Activated gamma-delta T cell treated with anti-CD3 and anti-CD28 coated beads, Interleukin-2, amount 50 U/mL, for 16 hours (primary cell): ENCODE measurements around the gene CWC27.
"Not testable (repeated sequence)": the region's sequence is repeated elsewhere in the genome, so short reads cannot be mapped to it uniquely, and the experiment has no call there.

Source experiments
- DNase-seq: peaks from one replicate; pipeline ENCODE4 v3.0.0-alpha.2; 2020; ENCODE audit warnings: low read depth

The CWC27 gene

DNA sequence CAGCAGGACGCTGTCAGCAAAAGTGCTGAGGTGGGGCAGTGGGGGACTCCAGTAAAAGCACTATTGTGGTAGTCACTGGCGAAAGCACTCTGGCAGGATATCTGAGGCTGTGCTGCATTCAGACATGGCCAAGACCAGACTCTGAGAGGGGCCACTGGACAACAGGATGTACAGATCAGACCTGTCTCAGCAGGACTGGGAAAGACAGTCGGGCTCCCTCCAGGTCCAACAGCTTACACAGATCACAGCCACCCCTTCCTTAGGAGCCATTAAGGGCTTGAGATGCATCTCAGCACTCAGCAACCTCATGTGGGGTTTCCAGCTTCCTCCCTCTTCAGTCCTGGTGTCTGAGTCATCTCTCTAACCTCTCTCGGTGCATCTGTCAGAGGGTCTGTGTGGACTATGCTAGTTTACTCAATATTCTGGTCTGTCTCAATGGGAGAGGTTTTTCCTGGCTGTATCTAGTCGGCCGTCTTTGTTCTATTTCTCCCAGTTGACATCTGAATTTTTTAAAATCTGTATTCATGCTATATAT lies 154.5 kb downstream of the CWC27 start:
- DNase-seq = no peak

DNA sequence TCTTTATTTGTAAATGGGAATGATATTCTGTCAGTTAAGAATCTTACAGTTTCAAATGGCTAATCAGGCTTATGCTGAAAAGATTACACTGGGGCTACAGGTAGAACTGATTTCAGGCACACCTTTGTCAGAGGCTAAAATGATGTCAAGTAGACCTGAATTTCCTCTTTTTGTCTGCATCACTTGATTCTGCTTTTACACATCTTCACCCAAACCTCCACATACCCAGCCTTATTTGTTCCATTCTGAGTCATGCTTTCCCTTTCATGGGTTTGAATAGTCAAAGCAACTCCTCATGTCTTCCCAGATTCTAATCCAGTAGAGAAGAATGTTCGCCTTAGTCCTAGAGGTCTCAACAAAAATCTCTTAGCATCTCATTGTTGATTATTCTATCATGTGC lies 156.4 kb downstream of the CWC27 start:
- DNase-seq = no peak

DNA sequence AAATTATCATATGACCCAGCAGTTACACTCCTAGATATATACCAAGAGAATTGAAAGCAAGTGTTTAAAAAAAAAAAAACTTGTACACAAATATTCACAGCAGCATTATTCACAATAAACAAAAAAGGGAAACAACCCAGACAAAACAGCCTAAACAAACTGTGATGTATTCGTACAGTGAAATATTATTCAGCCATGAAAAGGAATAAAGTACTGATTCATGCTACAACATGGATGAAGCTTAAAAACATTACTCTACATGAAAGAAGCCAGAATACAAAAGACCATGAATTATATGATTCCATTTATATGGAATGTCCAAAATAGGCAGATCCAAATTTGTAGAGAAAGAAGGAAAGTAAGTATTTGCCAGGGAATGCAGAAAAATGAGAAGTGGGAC lies 161.1 kb downstream of the CWC27 start:
- no peak for DNase-seq

DNA sequence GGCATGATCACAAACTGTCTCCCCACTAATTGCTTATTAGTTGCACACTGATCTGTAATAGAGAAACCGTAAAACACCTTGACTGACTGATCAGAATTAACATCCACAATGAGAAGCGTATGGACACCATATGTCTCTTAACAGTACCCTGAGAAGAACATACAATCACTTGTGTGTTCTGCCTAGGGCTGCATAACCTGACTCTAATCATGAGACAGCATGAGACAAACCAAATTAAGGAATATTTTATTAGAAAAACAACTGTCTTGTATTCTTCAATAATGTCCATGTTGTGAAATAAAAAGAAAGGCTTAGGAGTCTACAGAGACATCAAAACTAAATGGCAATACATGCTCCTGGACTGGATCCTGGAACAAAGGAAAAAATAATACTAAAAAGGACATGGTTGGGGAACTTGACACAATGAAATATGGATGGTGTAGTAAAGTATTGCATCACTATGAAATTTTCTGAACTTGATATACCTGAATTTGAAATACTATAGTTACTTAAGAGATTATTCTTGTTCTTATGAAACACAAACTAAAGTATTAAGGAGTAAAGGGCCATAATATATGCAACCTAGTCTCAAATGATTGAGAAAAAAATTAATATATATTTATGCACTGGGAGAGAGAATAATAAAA lies 162.1 kb downstream of the CWC27 start:
- no peak for DNase-seq

DNA sequence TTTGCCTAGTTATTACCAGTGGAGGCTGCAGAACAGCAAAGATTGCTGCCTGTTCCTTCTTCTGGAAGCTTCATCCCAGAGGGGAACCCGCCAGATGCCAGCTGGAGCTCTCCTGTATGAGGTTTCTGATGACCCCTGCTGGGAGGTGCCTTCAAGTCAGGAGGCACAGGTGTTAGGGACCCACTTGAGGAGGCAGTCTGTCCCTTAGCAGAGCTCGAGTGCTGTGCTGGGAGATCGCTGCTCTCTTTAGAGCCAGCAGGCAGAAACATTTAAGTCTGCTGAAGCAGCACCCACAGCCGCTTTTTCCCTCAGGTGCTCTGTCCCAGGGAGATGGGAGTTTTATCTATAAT lies 170.7 kb downstream of the CWC27 start:
- DNase-seq = not testable (repeated sequence)

DNA sequence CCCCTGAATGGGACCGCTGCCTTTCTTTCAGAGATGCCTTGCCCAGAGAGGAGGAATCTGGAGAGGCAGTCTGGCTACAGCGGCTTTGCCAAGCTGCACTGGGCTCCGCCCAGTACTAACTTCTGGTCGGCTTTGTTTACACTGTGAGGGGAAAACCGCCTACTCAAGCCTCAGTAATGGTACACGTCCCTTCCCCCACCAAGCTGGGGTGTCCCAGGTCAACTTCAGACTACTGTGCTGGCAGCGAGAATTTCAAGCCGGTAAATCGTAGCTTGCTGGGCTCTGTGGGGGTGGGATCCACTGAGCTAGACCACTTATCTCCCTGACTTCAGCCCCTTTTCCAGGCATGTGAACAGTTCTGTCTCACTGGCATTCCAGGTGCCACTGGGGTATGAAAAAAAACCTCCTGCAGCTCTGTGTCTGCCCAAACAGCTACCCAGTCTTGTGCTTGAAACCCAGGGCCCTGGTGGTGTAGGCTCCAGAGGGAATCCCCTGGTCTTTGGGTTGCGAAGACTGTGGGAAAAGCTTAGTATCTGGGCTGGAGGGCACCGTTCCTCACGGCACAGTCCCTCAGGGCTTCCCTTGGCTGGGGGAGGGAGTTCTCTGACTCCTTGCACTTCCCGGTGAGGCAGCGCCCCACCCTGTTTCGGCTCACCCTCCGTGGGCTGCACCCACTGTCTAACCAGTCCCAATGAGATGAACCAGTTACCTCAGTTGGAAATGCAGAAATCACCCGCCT lies 171.2 kb downstream of the CWC27 start:
- no peak for DNase-seq

DNA sequence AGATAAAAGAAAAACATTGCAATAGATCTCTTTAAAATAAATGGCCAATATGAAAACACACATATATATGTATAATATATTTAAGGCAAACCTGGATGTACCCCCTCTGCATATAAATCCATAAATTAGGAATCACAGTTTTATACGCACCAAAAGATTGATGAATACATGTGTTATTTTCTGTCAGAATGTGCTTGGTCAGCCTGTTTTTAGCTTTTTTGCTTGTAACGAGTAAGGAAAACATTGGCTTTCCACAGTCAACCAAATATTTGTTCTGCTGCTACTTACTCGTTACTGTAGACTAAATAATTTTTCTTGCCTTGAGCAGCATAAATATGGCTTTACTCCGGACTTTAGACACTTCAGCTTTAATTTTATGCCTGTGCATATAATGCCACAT lies 173.7 kb downstream of the CWC27 start:
- DNase-seq = no peak

DNA sequence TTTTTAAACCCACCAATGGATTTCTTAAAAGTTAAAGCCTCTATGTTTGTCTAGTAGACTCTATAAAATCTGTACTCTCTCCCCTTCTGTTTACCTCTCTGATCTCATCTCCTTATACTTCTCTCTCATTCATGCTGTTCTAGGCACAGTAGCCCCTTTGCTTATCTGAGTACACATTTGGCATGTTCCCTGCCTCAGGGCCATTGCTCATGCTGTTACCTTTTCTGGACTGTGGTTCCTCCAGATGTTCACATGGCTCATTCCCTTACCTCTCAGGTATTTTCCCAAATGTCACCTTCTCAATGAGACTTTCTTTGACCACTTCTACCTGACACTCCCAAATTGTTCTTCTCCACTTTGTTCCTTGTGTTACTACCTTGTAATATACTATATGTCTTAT lies 176.1 kb downstream of the CWC27 start:
- no peak for DNase-seq

DNA sequence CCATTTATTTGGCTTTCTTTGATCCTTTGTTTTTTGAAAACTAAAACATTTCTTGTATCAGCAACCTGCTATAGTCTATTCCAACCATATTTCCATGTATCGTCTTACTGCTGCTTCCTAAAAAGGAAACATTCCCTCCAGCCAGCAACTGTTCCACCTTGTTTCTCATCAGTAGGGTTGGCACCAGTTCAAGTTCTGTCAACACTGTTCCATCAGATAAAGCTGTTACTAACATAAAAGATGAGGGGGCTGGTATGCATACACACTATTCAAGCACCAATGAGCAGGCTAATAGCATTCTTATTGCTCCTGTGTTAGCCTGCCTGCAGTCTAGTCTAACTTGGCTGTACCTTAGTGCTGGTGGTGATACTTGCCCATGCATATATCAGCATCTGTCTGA lies 178.3 kb downstream of the CWC27 start:
- DNase-seq = no peak

DNA sequence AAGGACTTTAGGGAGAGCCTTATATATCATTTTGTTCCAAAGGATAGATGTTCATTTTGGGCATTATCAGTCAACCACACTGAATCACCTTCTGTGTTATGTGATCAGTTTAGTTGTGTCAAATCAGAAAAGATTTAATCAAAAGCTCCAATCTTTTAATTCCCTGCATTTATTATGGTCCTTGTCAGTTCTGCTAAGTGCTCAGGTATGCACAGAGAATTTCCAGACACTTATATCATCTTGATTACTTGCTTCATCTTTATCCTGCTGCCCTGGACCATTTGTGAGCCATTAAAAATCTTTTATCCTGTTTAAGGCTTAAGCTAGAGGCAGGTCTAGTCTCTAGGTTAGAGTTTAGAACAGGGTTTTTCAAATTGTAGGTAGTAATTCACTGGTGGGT lies 179.1 kb downstream of the CWC27 start:
- DNase-seq = no peak

DNA sequence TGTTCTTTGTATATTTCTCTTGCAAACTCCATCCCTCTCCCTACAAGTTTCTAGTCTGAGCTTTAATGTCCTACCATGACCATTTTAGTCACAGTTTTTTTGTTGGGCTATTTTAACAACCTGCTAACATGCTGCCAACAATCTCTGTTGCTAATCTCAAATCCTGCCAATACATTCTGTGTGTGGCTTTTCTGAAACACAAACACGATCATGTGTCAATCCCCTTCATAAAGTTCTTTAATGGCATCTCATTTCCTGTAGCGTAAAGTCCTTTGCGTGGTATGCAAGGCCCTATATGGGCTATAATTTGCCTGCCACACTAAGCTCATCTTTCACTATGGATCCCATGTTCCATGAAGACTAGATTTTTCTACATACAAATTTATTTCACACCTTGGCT lies 180.6 kb downstream of the CWC27 start:
- no peak for DNase-seq

DNA sequence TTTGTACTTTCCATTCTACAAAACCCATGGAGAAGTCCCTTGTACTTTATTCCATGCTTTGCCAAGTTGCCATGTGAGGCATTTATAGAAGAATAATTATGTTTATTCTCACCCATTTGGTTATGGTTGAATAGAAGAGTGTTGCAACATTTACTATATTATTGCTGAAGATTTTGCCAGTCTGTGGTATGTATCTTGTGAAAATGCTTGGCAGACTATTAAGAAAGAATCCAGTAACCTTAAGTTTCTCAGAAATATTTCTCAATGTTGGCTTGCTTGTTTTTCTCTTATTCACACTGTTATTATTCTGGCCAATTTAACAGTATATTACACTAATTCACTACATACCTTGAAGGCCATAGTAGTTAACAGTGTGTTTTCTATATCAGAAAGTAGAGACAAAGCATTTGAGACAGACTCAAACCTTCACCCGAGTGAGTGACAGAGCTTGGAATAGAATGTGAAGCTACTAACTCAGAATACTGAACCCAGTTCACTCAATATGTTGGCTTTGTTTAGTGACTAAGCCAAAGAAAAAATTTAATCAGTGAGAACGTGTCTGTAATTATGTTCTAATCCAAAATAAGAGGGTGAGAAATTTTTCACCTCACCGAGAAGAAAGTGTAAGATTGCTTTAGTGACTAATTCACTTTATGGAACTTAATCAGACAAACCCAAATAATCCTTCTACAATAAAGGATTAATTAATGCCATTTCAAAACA lies 184.4 kb downstream of the CWC27 start:
- no peak for DNase-seq

DNA sequence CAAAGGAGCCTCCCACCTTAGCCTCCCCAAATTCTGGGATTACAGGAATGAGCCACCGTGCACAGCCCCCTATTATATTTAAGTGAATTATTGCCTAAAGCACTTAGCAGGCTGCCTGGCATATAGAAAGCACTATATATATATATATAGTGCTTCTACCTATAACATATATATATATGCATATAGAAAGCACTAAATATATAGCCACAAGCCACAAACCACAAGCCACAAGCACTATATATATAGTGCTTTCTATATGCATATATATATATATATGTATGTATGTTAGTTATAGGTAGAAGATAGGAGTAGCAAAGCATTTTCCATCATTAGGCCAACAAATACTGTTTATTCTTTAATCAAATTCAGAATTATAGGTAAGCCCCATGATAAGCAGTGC lies 185.8 kb downstream of the CWC27 start:
- DNase-seq = no peak

DNA sequence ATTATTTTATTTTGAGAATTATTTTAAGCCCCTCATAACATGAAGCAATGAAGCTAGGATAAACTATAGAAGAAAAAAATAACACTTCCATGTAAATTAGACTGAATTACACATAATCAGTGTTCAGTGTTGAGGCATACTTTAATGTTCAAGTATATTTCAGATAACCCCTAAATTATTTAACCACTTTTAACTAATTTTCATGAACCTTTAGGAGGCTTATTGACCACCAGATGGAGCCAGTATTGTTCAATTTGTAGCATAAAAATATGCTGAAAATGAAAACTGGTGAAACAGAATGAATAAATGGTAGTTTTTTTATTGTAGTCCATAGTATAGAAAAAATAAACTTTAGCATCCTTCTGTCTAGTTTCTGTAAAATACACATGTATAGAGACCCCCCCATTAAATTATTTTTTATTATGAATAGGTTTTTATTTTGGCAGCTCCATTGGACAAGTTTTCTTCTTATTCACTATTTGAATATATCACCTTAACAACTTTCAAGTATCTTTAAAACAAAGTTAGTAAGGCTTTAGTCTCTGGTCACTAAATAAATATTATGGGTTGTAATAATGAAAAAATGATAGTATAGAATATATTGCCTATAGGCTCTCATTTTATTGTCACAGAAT lies 190.1 kb downstream of the CWC27 start:
- no peak for DNase-seq

DNA sequence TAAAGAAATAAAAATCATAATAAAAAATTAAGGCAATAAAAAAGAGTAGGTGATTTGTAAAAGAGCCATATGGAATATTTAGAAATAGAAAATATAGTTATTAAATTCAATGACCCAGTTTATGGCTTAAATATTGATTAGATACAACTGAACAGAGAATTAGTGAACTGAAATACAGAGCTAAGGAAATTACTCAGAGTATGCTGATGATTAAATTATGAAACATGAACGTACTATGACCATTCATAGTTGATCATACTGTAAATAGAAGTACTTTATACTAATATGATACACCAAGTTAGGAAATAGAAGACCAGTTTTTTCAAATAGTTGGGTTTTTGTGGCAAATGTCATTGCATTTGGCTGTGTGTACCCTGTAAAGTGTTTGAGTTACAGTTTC lies 194.5 kb downstream of the CWC27 start:
- no peak for DNase-seq

DNA sequence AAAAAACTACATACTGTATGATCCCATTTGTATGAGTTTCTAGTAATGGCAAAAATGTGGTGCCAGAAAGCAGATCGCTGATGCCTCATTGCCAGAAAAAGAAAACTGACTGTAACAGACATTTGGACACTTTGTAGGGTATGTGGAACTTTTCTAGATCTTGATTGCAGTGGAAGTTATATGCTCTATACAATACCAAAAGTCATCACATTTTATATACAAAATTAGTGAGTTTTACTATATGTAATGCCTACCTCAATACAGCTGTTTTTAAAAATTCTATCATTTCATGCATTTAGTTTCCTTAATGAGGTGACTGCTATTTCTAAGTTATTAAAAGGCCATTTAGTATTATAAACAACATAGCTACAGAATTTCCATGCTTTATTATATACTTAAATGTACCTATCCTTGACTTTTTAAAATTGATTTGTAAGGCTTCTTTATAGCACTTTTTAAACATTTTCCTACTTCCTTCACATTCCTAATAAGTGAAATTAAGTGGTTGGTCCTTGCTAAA lies 199.9 kb downstream of the CWC27 start:
- DNase-seq = no peak

DNA sequence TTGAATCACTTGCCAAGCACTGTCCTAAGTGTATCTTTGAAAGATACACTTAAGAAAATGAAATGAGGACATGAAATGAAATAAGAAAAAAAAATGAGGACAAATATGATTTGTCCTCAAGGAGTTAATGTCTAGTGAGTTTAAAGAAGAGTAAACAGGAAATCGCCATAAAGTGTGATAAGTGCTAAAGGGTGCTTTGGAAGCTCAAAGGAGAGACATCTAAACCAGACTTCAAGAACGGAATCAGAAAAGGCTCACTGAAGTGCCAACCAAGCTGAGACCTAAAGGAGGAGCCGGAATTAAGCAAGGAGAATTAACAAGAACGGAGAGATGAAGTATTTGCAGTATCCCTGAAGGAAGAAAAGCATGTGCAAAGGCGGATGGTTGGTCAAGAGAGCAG lies 200.8 kb downstream of the CWC27 start:
- no peak for DNase-seq

DNA sequence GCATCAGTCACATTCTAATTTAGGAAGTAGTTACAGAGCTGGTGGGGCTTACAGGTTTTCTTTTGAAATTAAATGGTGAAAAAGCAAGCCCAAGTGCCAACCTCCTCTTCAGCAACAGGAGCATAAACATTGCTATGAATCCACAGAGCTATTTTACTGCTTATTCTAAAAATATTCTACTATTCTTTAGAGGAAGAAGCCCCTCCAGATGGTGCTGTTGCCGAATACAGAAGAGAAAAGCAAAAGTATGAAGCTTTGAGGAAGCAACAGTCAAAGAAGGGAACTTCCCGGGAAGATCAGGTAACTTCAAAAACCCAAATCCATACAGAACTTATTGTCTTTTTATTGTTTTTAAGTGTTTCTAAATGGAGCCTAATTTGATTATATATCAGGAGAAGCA lies 202.8 kb downstream of the CWC27 start:
- no peak for DNase-seq

DNA sequence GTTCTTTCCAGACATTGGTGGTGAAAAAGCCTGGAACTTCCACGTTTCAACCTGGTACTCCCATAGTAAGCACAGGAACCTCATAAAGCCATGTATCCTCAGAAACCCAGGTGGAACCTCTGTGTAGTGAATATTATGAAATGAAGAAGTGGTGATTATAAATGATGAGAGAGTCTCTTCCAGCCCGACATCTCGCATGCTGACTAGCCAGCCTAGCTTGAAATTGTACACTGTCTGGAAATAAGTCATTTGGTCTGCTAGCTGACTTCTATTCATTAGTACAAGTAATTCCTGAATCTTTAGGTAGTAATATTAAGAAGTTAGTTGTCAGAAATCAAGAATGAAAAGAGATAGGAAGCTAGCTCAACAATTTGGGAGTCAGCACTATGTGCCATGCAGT lies 203.3 kb downstream of the CWC27 start:
- no peak for DNase-seq

DNA sequence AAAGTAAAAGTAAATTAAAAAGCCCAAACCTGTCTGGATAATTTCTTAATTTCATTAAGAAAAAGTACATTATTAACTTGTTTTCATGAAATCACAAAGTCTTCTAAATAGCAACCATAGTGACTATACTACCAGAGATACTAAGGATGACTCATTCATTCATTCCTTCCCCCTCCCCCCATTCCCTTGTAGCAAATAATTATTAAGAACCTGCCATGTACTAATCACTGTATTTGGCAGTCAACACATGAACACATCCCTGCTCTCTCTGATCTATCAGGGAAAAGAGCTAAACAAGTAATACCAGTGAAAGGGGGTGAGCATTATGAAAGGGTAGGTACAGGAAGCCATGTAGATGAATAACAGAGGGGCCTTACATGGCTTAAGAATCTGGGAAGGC lies 203.9 kb downstream of the CWC27 start:
- no peak for DNase-seq

DNA sequence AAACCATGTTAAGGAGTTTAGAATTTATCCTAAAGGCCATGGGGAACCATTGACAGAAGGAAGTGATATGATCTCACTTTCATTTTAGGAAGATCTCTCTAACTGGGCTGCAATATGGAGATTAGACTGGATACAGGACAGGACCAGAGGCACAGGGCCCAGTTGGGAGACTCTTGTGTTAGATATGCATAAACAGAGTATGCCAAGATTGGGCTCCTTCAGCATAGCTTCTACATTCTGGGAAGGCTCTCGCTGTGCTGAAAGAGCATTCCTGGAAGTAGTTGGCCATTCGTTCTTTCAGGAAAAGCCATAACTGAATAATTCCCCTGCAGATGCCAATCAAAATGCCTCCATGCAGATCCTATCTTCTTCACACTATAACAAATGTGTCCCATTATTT lies 204.5 kb downstream of the CWC27 start:
- DNase-seq = no peak

DNA sequence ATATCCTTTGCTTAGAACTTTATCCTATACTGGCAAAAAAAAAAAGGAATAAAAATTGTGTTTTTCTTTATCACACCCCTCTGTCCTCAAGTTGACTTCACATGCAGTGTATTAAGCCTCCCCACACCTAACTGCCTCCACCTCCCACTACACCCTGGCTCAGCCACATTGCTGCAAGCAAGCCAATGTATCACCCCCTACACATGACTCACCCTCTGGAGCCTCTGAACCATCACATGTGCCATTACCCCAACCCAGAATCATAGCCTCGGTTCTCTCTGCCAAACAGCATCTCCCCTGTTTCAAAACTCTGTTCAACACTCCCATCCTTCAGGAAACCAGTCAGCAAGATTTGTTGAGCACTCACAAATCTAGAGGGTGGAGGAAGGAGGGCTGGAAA lies 209.0 kb downstream of the CWC27 start:
- DNase-seq = no peak

DNA sequence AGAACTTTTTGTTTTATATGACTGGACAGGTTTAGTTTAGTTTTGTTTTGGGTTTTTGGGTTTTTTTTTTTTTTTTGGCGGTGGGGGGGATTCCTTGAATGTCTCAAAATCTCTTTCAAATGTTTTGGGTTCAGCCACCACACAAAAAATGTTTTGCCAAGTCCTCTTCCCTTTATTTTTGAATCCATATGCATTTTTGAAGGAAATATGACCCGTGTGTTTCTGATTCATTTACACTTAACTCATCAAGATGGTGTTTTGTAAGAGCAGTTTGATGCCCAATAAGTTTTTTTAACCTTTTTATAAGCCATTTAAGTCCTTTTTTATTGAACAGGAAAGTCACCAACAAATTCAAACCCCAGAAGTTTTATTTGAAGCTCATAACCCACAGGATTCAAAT lies 209.8 kb downstream of the CWC27 start:
- no peak for DNase-seq
